NCI-H187 treated with DMSO at 0.1 percent for 48 hours (cell line): ENCODE results near the gene ELP2.
"Not testable (repeated sequence)": the region's sequence is repeated elsewhere in the genome, so short reads cannot be mapped to it uniquely, and the experiment has no call there.

Source experiments
- DNase-seq: peaks from one replicate; lab custom pipeline; 2025; lab: John Stamatoyannopoulos, UW

ELP2 gene, protein sequence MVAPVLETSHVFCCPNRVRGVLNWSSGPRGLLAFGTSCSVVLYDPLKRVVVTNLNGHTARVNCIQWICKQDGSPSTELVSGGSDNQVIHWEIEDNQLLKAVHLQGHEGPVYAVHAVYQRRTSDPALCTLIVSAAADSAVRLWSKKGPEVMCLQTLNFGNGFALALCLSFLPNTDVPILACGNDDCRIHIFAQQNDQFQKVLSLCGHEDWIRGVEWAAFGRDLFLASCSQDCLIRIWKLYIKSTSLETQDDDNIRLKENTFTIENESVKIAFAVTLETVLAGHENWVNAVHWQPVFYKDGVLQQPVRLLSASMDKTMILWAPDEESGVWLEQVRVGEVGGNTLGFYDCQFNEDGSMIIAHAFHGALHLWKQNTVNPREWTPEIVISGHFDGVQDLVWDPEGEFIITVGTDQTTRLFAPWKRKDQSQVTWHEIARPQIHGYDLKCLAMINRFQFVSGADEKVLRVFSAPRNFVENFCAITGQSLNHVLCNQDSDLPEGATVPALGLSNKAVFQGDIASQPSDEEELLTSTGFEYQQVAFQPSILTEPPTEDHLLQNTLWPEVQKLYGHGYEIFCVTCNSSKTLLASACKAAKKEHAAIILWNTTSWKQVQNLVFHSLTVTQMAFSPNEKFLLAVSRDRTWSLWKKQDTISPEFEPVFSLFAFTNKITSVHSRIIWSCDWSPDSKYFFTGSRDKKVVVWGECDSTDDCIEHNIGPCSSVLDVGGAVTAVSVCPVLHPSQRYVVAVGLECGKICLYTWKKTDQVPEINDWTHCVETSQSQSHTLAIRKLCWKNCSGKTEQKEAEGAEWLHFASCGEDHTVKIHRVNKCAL

DNA sequence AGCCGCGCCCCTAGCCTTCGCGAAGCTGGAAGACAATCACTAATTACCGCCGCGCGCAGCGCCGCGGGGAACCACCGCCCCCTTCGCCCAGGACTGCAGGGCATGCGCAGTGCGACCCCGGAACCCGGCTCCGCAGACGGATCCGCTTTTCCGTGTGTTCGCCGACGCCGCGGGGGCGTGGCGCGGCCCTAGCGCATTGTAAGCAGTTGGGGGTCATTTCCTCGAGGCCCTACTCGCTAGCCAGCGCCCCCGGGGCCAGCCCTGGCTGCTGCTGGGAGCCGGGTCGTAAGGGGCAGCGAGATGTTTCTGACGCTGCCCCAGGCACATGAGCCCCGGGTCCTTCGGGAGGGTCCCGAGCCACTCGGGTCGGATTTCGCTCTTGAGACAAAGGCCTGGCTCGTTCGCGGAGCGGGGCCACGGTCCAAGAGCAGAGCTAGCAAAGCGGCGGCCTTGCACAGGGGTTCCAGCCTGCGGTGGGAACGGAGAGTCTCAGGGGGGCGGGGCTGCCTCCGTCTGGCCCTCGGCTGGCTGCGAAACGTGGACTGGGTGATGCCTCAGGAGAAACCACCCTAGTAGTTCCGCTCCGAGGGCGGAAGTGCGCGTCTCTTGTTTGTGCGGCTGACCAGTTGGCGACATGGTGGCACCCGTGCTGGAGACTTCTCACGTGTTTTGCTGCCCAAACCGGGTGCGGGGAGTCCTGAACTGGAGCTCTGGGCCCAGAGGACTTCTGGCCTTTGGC lies at the start of gene ELP2, which contains the start of gene SLC39A6:
Gene ELP2, plus strand, starts transcription at position 600 of the 739 bp plus-strand sequence. Its CDS starts 35 bp downstream, at position 635.
Gene SLC39A6, minus strand, starts transcription at position 41 of the 739 bp plus-strand sequence. CDS start 2,333 bp downstream, outside the sequence.
- DNase-seq: peak; percentile 67

DNA sequence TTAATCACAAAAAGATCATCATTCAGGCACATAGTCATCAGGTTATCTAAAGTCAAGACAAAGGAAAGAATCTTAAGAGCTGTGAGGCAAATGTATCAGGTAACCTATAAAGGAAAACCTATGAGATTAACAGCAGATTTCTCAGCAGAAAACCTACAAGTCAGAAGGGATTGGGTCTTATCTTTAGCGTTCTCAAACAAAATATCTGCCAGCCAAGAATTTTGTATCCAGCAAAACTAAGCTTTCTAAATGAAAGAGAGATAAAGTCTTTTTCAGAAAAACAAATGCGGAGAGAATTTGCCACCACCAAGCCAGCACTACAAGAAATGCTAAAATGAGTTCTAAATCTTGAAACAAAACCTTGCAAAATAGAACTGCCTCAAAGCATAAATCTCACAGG lies 48.6 kb upstream of the ELP2 start:
- DNase-seq: not testable (repeated sequence)

DNA sequence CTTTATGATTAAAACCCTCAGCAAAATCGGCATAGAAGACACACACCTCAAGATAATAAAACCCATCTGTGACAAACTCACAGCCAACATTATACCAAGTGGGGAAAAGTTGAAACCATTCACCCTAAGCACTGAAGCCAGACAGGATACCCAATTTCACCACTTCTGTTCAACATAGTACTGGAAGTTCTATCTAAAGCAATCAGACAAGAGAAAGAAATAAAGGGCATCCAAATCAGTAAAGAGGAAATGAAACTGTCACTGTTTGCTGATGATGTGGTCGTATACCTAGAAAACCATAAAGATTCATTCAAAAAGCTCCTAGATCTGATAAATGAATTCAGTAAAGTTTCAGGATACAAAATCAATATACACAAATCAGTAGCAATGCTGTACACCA lies 46.0 kb upstream of the ELP2 start:
- DNase-seq: no peak

DNA sequence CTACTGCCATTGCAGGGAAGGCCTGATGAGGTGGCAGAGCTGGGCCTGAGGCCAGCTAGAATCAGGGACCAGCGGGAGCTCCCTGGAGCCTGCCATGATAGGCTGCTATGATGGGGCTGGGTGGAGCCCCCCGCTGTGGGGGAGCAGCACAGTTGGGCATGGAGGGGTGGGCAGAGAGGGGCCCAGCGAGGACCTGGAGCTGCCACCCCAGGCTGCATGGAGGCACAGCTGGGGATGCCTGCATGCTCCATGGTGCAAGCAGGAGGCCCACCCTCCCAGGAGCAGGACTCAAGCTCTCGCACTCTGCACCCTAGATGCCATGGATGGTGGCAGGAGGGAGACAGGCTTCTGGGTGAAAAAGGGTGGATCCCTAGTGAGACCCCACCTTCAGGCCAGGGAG lies 44.5 kb upstream of the ELP2 start:
- DNase-seq: no peak

DNA sequence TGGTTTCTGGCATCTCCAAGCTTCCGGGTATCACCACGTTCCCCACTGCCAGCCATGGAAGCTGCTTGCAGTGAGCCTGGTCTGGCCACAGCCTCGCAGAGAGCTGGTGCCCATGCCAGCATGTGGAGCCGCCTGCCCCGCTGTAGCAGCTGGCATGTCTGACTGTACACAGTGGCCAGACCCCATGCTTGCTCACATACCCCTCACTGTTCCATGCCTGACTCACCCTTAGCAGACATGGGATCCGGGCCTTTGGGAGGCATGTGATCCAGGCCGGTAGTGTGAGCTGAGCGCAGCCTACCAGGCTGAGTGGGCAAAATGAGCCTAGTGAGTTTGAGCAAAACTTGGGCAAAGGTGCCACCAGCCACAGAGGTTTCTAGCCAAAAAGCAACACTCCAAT lies 43.5 kb upstream of the ELP2 start:
- DNase-seq: no peak

DNA sequence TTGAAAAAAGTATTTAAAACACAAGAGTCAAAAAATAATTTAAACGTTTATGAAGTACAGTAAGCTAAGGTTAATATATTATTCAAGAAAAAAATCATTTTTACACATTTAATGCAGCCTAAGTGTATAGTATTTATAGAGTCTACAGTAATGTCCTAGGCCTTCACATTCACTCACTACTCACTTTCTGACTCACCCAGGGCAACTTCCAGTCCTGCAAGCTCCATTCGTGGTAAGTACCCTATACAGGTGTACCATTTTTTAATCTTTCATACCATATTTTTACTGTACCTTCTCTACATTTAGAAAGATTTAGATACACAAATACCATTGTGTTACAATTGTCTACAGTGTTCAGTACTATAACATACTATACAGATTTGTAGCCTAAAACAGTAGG lies 41.4 kb upstream of the ELP2 start:
- no peak for DNase-seq

DNA sequence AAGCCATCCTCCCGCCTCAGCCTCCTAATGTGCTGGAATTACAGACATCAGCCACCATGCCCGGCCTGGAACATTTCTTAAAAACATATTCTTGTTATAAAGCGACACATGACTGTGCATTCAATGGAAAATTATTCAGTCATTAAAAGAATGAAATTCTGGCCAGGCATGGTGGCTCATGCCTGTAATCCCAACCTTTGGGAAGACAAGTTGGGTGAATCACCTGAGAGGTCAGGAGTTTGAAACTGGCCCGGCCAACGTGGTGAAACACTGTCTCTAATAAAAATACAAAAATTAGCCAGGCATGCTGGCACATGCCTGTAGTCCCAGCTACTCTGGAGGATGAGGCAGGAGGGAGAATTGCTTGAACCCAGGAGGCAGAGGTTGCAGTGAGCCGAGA lies 40.7 kb upstream of the ELP2 start:
- no peak for DNase-seq

DNA sequence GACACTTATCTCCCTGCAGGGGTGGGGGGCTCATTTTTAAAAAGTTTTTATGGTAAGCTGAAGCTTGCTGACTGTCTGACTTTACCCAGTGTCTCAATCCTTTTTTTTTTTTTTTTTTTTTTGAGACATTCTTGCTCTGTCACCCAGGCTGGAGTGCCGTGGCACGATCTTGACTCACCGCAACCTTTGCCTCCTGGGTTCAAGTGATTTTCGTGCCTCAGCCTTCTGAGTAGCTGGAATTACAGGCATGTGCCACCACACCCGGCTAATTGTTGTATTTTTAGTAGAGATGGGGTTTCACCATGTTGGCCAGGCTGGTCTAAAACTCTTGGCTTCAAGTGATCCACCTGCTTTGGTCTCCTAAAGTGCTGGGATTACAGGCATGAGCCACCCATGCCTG lies 37.6 kb upstream of the ELP2 start:
- DNase-seq: not testable (repeated sequence)

DNA sequence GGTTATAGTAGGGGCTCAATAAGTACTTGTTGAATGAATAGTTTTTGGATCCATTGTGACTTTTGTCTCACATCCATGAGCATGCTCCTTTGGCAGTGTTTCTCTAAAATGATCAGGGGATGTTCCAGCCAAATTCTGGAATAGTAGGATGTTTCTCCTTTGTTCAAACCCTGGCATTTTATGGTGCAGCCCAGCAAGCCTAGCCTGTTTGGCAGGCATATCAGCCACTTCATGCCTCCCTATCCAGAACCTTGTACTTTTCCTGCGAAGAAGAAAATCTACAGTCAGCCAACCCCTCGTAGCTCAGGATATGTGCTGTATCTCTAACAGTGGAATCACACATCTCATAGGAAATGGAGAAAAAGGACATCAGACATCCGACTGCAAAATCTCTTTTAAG lies 35.3 kb upstream of the ELP2 start:
- DNase-seq: no peak

DNA sequence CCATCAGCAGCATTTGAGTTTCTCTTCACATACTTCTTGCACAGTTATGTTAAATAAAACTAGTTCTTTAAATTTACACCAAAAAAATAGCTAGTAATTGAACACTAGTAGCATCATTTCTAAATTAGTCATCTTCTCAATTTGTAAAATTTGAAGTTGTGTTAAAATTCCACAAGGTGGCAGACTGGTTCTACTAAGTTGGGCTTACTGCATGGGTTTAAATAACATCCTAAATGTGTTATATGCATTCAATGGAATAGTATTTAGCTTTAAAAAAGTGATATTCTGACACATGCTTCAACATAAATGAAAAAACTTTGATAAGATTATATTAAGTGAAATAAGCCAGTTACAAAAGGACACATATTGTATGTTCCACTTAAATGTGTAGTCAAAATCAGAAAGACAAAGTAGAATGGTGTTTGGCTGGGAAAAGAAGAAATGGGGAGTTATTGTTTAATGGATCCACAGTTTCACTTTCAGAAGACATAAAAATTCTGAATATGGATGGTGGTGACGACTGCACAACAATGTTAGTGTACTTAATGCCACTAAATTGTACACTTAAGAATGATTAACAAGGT lies 33.7 kb upstream of the ELP2 start:
- no peak for DNase-seq

DNA sequence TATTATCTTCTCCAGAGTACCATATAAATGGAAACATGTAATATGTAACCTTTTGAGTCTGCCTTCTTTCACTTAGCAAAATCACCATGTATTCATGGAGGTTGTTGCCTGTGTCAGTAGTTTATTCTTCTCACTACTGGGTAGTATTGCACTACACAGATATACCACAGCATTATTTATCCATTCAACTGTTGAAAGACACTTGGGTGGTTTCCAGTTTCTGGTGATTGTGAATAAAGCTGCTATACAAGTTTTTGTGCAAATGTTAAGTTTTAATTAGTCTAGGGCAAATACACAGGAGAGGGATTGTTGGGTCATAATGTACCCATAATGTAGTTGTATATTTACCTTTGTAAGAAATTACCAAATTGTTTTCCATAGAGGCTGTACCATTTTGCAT lies 32.7 kb upstream of the ELP2 start:
- DNase-seq: no peak

DNA sequence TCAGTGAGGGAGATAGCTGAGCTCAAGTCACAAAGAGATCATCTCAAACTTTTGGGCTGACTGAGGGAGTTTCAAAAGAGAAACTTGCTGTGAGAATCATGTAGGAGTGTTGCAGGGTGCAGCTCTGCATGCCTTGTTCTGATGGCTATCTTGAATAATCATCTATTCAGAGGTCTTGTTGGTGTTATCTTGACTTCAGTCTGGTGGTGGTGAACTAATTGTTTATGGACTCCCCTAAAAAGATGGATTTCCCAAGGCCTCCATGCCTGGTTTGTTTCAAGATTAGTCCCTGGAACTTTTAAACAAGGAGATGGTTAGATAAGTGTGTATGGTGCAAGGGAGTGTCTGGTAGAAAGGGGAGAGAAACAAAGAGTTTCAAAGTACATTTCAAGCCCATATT lies 30.4 kb upstream of the ELP2 start:
- no peak for DNase-seq

DNA sequence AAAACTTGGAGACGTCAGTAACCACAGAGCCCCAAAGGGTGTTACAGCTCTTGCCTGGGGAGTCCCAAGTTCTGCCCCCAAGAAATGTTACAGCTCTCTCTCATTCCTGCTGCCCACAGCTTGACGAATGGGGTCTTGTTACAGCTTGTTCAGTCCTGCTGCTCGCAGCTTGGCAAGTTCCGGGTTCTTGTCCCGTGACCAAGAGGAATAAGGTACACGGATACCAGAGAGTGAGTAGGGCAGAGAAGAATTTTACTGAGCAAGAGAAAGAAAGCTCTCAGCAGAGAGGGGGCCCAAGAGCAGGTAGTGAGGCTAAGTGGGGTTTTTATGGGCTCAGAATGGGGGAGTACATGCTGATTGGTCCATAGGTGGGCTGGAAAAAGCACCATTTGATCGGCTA lies 27.8 kb upstream of the ELP2 start:
- no peak for DNase-seq

DNA sequence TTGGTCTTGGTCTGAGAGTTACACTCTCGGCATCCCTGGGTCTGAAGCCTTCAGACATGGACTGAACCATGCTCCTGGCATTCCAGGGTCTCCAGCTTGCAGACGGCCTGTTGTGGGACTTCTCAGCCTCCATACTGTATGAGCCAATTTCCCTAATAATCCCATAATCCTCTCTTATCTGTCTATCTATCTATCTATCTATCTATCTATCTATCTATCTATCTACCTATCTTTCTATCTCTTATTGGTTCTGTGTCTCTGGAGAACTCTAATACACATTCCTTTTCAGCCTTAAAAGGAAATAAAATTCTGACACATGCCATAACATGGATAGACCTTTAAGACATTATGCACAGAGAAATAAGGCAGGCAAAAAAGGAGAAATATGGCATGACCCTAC lies 24.9 kb upstream of the ELP2 start:
- no peak for DNase-seq

DNA sequence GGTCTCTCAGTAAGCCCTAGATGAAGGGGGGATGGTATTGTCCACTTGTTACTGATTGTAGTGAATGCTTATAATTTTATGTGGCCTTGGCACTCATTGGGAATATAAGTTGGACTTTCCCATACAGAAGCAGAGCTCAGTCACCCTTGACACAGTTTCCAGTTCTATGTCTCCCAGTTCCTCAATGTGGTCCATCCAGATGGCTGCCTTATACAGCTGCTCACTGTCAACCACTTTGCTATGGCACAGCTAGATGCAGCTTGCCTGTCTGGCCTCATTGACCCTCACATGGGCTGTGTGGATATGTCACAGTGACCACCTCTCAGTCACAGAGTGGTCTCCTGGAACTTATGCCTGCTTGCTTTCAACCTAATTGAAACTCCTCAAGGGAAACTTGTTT lies 22.2 kb upstream of the ELP2 start:
- DNase-seq: no peak

DNA sequence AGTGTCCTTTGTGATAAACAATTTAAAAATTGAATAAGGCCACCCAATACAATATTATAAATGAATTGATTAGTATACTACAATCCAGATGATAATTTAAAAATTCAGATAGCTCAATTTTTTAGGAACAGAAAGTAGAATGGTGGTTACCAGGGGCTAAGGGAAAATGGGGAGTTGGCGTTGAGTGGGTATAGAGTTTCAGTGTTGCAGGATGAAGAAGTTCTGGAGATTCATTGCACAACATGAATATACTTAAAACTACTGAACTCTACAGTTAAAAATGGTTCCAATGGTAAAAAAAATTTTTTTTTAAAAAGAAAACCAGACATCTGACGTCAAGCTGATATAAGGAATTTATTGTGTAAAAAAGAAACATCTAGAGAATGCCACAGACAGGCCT lies 21.5 kb upstream of the ELP2 start:
- DNase-seq: no peak

DNA sequence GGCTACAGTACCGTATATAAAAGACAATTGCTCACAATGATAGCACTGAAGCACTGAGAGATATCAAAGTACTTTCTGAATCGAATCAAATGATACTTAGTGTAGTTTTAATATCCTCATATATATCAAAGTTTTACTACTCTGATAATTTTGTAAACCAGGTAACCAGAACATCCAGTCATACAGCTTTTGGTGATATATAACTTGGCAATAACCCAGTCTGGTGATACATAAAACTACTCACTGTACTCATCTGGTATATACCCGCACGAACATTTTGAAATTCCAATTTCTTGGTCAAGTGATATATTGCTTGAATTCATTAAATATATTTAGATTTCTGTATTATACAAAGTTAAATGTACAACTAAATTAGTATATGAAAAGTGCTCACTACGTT lies 21.1 kb upstream of the ELP2 start:
- no peak for DNase-seq

DNA sequence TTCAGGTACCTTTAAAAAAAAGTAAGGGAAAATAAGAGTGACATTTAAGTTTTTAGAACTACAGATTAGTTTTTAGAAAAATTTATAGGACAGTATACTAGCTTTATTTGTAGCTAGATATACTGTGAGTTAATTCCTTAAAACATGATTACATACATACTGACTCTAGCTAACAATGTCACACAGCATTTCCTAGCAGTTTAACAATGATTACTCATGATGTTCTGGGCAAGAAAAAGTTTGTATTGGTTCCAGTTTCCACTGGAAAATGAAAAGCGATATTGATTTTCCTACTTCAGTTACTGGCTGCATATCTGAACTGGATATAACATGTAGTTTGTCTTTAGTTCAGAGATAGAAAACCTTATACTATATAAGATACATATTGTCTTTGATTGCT lies 20.0 kb upstream of the ELP2 start:
- no peak for DNase-seq

DNA sequence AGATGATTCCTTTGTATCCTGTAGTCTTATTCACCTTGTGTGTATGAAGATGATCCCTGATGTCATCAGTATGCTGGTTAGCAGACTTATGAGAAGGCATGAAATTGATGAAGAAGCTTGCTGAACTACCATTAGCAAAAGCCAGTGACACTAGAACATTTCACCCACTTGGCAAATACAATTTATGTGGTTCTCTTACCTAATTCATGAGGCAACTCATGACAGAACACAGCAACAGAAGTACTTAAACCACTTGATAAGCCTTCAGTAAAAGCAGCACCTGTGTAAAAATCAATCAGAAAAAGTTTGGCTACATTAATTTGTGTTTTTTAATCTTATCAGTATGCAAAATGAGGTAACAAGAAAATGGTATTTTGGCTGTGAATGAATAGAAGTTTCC lies 17.4 kb upstream of the ELP2 start:
- DNase-seq: no peak

DNA sequence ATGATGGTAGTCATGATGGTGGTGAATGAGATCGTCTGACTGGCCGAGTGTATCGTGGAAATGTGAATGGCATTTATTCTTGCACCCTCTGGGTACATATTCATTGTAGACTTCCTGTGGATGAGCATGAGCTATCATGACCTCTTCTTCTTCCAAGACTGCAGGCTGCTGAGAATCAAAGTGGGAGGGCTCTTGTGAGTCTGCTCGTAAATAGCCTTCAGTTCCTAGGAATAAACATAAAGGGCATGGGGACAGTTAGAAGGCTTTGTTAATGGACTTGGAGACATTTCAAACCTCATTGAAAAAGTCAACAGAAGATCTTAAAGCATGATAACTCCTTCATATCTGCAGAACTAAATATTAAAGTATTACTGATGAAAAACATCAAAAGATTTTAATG lies 15.4 kb upstream of the ELP2 start:
- no peak for DNase-seq

DNA sequence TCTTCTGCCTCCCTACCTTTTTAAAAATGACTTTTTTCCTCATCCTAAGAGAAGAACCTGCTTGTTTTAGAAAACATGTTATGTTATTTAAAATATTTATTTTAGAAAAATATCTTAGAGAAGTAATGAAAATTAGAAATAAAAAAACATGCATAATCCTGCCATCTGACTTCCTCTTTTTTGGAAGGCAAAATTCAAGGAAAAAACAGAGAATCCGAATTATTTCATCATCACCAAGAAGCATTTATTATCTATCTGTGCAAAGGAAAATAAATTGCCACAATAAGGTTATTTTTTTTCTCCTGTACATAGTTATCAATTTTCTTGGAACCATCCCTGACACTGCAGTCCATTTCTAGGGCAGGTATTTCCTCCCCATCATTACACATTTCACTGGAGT lies 15.0 kb upstream of the ELP2 start:
- no peak for DNase-seq

DNA sequence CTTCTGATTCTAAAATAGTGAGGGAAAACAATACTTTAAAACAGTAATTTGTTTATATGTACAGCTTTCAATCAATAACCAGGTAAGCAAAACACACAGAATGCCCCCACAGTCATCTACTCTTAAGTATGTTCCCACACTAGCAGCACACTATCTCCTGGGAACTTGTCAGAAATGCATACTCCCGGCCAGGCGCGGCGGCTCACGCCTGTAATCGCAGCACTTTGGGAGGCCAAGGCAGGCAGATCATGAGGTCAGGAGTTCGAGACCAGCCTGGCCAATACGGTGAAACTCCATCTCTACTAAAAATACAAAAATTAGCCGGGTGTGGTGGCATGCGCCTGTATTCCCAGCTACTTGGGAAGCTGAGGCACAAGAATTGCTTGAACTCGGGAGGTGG lies 12.9 kb upstream of the ELP2 start:
- not testable (repeated sequence) for DNase-seq
